SH-SY5Y (cell line): ENCODE results near the gene ATP1B2.

ENCODE experiments used
- GATA2 ChIP-seq: IDR thresholded peaks from 2 replicates; pipeline ENCODE4 v1.6.1; 2011; ENCODE audit warnings: mild to moderate bottlenecking, low read depth, low read length
- GATA3 ChIP-seq: IDR thresholded peaks from 2 replicates; pipeline ENCODE4 v1.6.1; 2011; ENCODE audit warnings: low read depth, mild to moderate bottlenecking, low read length, moderate library complexity

DNA sequence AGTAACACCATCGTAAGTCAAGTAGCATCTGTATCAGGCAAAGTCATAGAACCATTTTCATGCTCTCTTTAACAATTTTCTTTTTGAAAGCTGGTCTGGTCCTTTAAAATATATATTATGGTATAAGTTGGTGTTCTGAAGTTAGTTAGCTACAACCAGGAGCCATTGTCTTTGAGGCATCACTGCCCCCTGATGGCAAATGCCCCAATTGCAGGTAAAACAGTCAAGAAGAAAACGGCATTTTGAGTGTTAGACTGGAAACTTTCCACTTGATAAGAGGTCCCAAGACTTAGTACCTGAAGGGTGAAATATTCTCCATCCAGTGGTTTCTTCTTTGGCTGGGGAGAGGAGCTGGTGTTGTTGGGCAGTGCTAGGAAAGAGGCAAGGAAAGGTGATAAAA is 22.5 kb downstream of the ATP1B2 start:
- no peak for TF ChIP-seq GATA2
- TF ChIP-seq GATA3: no peak
